ENCODE data around the gene VPS25. TPM values are rescaled to one million over a fixed set of nuclear protein-coding genes. Genes with fewer than 3 reads are reported as not detected.
A peak's percentile ranks its signal among the peaks of the same experiment; 100 is the strongest.

Gene VPS25
- total RNA-seq, 2 donors from 2014 or later = 57.4 to 91.8 TPM

GRCh38 chr17:42784811-42785592 is 11.8 kb downstream of the VPS25 start:
- intact Hi-C loops (cut with DNase I) = no loop called here
- H3K4me1 ChIP-seq (replicated peaks) = no peaks in the 10 kb centered on the region

DNA sequence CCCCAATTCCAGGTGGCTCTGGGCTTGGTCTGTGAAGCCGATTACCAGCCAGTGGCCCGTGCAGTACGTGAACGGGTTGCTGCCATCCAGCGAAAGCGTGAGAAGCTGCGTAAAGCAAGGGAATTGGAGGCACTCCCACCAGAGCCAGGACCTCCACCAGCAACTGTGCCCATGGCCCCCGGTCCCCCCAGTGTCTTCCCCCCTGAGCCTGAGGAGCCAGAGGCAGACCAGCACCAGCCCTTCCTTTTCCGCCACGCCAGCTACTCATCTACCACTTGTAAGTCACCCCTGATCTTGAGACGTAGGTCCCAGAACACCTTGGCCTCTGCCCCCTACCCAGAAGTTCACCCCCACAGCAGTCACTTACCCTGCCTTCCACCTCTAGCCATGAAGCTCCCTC is 14.0 kb downstream of the VPS25 start:
- H3K36me3 ChIP-seq = no peaks in the 10 kb centered on the region
- H3K27ac ChIP-seq = no peak overlapping the region
- intact Hi-C loops (cut with DNase I) = no loop called here
- no peaks in the 10 kb centered on the region for H3K27me3 ChIP-seq (replicated peaks; ENCODE audit: insufficient read depth)
- TF ChIP-seq POLR2A (IDR thresholded peaks at IDR 0.05) (no peak), CTCF (IDR thresholded peaks at IDR 0.05) (no peak)
- H3K9me3 ChIP-seq = no peaks in the 10 kb centered on the region
- no peak overlapping the region for H3K4me3 ChIP-seq
- DNase-seq (ENCODE audit: low spot score) = no peak
- WGBS = 84% methylated on average over 11 of the region's 11 CpGs
- H3K4me1 ChIP-seq (replicated peaks) = no peaks in the 10 kb centered on the region

More at GRCh38 chr17:42784811-42785592, 11.8 kb downstream of the VPS25 start:
- no peak for TF ChIP-seq POLR2AphosphoS5 (IDR thresholded peaks at IDR 0.05)
- TF ChIP-seq POLR2A (IDR thresholded peaks at IDR 0.05) = no peak
- TF ChIP-seq CTCF (IDR thresholded peaks at IDR 0.05) = no peak
- DNase-seq (ENCODE audit: low spot score) = no peak
- 27% methylated on average over 52 of the region's 52 CpGs for WGBS
- H3K9me3 ChIP-seq = no peaks in the 10 kb centered on the region
- H3K4me3 ChIP-seq = no peak overlapping the region
- H3K27me3 ChIP-seq (replicated peaks; ENCODE audit: insufficient read depth) = no peaks in the 10 kb centered on the region
- H3K27ac ChIP-seq = no peak overlapping the region
- no peaks in the 10 kb centered on the region for H3K36me3 ChIP-seq

- Histone ChIP-seq H3K36me3 (no peaks in the 10 kb centered on the region), H3K27ac (no peak overlapping the region), H3K4me3 (no peak overlapping the region), H3K4me1 (replicated peaks) (no peaks in the 10 kb centered on the region), H3K27me3 (replicated peaks; ENCODE audit: insufficient read depth) (no peaks in the 10 kb centered on the region), H3K9me3 (no peaks in the 10 kb centered on the region)
- DNase-seq (ENCODE audit: low spot score) = no peak
- 62% methylated on average over 2 of the region's 2 CpGs for WGBS
- TF ChIP-seq POLR2AphosphoS5 (IDR thresholded peaks at IDR 0.05) (no peak), CTCF (IDR thresholded peaks at IDR 0.05) (no peak), POLR2A (IDR thresholded peaks at IDR 0.05) (no peak)
- intact Hi-C loops (cut with DNase I) = no loop called here
Observed at GRCh38 chr17:42791948-42792347, 18.7 kb downstream of the VPS25 start.

DNA sequence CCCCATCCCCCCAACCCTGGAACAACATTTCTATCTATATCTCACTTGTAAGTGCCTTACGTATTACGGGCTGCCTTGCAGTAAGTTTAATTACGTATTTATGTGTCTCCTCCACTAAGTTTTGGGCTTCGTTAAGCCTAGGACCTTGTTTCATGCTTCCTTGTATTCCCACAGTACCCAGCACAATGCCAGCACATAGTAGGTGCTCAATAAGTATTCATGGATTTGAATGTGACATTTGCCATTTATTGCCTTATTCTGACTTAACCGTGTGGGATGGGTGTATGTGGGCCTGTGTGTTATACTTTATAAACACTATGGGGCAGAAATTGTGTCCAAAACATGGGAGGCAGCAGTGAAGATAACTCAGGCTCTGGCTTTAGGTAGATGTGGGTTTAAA is 19.3 kb downstream of the VPS25 start:
- Histone ChIP-seq H3K9me3 (no peaks in the 10 kb centered on the region), H3K4me3 (no peak overlapping the region), H3K4me1 (replicated peaks) (no peaks in the 10 kb centered on the region), H3K36me3 (no peaks in the 10 kb centered on the region), H3K27me3 (replicated peaks; ENCODE audit: insufficient read depth) (no peaks in the 10 kb centered on the region), H3K27ac (no peak overlapping the region)
- 66% methylated on average over 5 of the region's 5 CpGs for WGBS
- TF ChIP-seq POLR2A (IDR thresholded peaks at IDR 0.05) (no peak), POLR2AphosphoS5 (IDR thresholded peaks at IDR 0.05) (no peak), CTCF (IDR thresholded peaks at IDR 0.05) (no peak)
- intact Hi-C loops (cut with DNase I) = no loop called here
- no peak for DNase-seq (ENCODE audit: low spot score)

- intact Hi-C loops (cut with DNase I) = no loop called here
- DNase-seq (ENCODE audit: low spot score) = no peak
- Histone ChIP-seq H3K4me3 (no peak overlapping the region), H3K27me3 (replicated peaks; ENCODE audit: insufficient read depth) (no peaks in the 10 kb centered on the region), H3K9me3 (no peaks in the 10 kb centered on the region), H3K4me1 (replicated peaks) (no peaks in the 10 kb centered on the region), H3K36me3 (no peaks in the 10 kb centered on the region), H3K27ac (peak overlapping the region in 1 of 2 donors; percentile 19)
- WGBS = 65% methylated on average over 4 of the region's 4 CpGs
- no peak for TF ChIP-seq POLR2A (IDR thresholded peaks at IDR 0.05)
Observed at GRCh38 chr17:42795061-42795460, 21.8 kb downstream of the VPS25 start.
